ENCODE results near the gene TSPAN6. TPM values are rescaled to one million over a fixed set of nuclear protein-coding genes. Genes with fewer than 3 reads are reported as not detected.

Gene TSPAN6
- total RNA-seq, 1 experiment from 2014 or later: 5.6 TPM

GRCh38 chrX:100674705-100675104, 38.1 kb upstream of the TSPAN6 start:
- no peak for DNase-seq (ENCODE audit: unreplicated experiment)
- TF ChIP-seq, protein P1, sequence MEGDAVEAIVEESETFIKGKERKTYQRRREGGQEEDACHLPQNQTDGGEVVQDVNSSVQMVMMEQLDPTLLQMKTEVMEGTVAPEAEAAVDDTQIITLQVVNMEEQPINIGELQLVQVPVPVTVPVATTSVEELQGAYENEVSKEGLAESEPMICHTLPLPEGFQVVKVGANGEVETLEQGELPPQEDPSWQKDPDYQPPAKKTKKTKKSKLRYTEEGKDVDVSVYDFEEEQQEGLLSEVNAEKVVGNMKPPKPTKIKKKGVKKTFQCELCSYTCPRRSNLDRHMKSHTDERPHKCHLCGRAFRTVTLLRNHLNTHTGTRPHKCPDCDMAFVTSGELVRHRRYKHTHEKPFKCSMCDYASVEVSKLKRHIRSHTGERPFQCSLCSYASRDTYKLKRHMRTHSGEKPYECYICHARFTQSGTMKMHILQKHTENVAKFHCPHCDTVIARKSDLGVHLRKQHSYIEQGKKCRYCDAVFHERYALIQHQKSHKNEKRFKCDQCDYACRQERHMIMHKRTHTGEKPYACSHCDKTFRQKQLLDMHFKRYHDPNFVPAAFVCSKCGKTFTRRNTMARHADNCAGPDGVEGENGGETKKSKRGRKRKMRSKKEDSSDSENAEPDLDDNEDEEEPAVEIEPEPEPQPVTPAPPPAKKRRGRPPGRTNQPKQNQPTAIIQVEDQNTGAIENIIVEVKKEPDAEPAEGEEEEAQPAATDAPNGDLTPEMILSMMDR (IDR thresholded peaks at IDR 0.05; ENCODE audit: unreplicated experiment): no peak
- H3K27ac Mint-ChIP-seq (ENCODE audit: low read depth, unreplicated experiment): no peak overlapping the region
- no peaks in the 10 kb centered on the region for H3K9me3 Mint-ChIP-seq (ENCODE audit: unreplicated experiment)
- ChIA-PET POLR2A (no interaction called here), CTCF (interaction anchor here (0.6 to 9.7 kb wide), 4 partner anchors 11 to 702 kb away, joined by 3 to 85 read pairs (median 12); no protein-coding TSS in a partner anchor)
- H3K27me3 Mint-ChIP-seq (ENCODE audit: insufficient read depth, unreplicated experiment): peaks cover 55% of the 10 kb centered on the region
- H3K4me3 Mint-ChIP-seq (ENCODE audit: unreplicated experiment): no peak overlapping the region
- peaks cover 5% of the 10 kb centered on the region for H3K36me3 Mint-ChIP-seq (ENCODE audit: insufficient read depth, unreplicated experiment)
- no TSS peak for BruUV-seq (replicated peaks)
- no peaks in the 10 kb centered on the region for H3K4me1 Mint-ChIP-seq (ENCODE audit: insufficient read depth, unreplicated experiment)
- intact Hi-C loops (cut with micrococcal nuclease): no loop called here

DNA sequence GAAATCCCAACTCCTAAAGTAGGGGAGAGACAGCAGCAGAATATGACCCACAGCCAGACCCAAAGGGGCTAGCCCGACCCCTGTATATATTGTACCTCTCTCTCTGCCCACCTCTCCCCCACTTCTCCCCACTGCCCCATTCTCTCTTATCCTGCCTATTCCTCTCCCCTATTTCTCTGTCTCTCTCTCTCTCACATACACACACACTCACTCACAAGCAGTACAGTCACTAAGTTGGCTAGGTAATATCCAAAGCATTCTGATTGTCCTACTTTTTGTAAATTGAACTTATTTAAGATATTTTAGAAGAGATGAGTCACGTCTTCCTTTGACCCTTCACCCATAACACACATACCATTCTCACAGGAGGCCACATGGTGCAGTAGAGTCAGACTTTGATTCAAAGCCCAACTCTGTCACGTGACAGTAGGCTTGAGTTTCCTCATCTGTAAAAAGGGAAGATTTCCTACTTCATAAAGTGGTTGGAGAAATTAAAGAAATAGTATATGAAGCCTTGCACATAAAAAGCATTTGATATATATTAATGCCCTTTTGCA, 36.9 kb upstream of the TSPAN6 start:
- POLR2A ChIA-PET: no interaction called here
- TF ChIP-seq, protein P1 (IDR thresholded peaks at IDR 0.05; ENCODE audit: unreplicated experiment): no peak
- Mint-ChIP-seq H3K4me3 (ENCODE audit: unreplicated experiment) (no peak overlapping the region), H3K36me3 (ENCODE audit: insufficient read depth, unreplicated experiment) (no peaks in the 10 kb centered on the region), H3K4me1 (ENCODE audit: insufficient read depth, unreplicated experiment) (no peaks in the 10 kb centered on the region), H3K9me3 (ENCODE audit: unreplicated experiment) (no peaks in the 10 kb centered on the region), H3K27ac (ENCODE audit: low read depth, unreplicated experiment) (no peak overlapping the region), H3K27me3 (ENCODE audit: insufficient read depth, unreplicated experiment) (peaks cover 50% of the 10 kb centered on the region)
- CTCF ChIA-PET: interaction anchor here (0.7 to 9.7 kb wide), 5 partner anchors 11 to 159 kb away, joined by 3 to 85 read pairs (median 28); no protein-coding TSS in a partner anchor
- intact Hi-C loops (cut with micrococcal nuclease): no loop called here
- peak; percentile 36 for DNase-seq (ENCODE audit: unreplicated experiment)
- no TSS peak for BruUV-seq (replicated peaks)

- no TSS peak for BruUV-seq (replicated peaks)
- POLR2A ChIA-PET: interaction anchor here (1.1 kb wide), 1 partner anchor 170 kb away, joined by 3 read pairs; no protein-coding TSS in a partner anchor
- Mint-ChIP-seq H3K9me3 (ENCODE audit: unreplicated experiment) (no peaks in the 10 kb centered on the region), H3K36me3 (ENCODE audit: insufficient read depth, unreplicated experiment) (no peaks in the 10 kb centered on the region), H3K4me3 (ENCODE audit: unreplicated experiment) (no peak overlapping the region), H3K4me1 (ENCODE audit: insufficient read depth, unreplicated experiment) (no peaks in the 10 kb centered on the region), H3K27me3 (ENCODE audit: insufficient read depth, unreplicated experiment) (peaks cover 50% of the 10 kb centered on the region), H3K27ac (ENCODE audit: low read depth, unreplicated experiment) (no peak overlapping the region)
- TF ChIP-seq, protein P1 (IDR thresholded peaks at IDR 0.05; ENCODE audit: unreplicated experiment): no peak
- CTCF ChIA-PET: interaction anchor here (0.7 to 9.7 kb wide), 7 partner anchors 10 to 225 kb away, joined by 3 to 85 read pairs (median 11); no protein-coding TSS in a partner anchor
- intact Hi-C loops (cut with micrococcal nuclease): no loop called here
- no peak for DNase-seq (ENCODE audit: unreplicated experiment)
Measured at GRCh38 chrX:100672966-100673365, 36.4 kb upstream of the TSPAN6 start.

GRCh38 chrX:100663642-100664041, 27.0 kb upstream of the TSPAN6 start:
- H3K27me3 Mint-ChIP-seq (ENCODE audit: insufficient read depth, unreplicated experiment): peaks cover 85% of the 10 kb centered on the region
- no TSS peak for BruUV-seq (replicated peaks)
- DNase-seq (ENCODE audit: unreplicated experiment): peak; percentile 26
- ChIA-PET CTCF (interaction anchor here (0.8 to 2.9 kb wide), 7 partner anchors 8 to 152 kb away, joined by 3 to 28 read pairs (median 4); partner anchors contain the start of gene TSPAN6), POLR2A (interaction anchor here (0.7 to 2.7 kb wide), 3 partner anchors 17 to 21 kb away, joined by 3 to 9 read pairs (median 3); partner anchors contain the start of gene SRPX2)
- no peak overlapping the region for H3K27ac Mint-ChIP-seq (ENCODE audit: low read depth, unreplicated experiment)
- intact Hi-C loops (cut with micrococcal nuclease): no loop called here
- no peaks in the 10 kb centered on the region for H3K4me1 Mint-ChIP-seq (ENCODE audit: insufficient read depth, unreplicated experiment)
- TF ChIP-seq, protein P1 (IDR thresholded peaks at IDR 0.05; ENCODE audit: unreplicated experiment): no peak
- peaks cover 7% of the 10 kb centered on the region for H3K36me3 Mint-ChIP-seq (ENCODE audit: insufficient read depth, unreplicated experiment)
- no peaks in the 10 kb centered on the region for H3K9me3 Mint-ChIP-seq (ENCODE audit: unreplicated experiment)
- H3K4me3 Mint-ChIP-seq (ENCODE audit: unreplicated experiment): no peak overlapping the region

Data from MCF 10A (cell line).